ENCODE measurements around the gene GIMAP7. TPM values are rescaled to one million over a fixed set of nuclear protein-coding genes. Genes with fewer than 3 reads are reported as not detected.

The GIMAP7 gene
- total RNA-seq, 3 donors from 2014 or later (not counting 1 experiment from before 2014, with no cell fraction given): 66.3 to 100 (median 67.6) TPM

GRCh38 chr7:150556521-150557138, 42.0 kb downstream of the GIMAP7 start:
- WGBS (ENCODE audit: insufficient coverage): 13% methylated on average over 3 of the region's 4 CpGs
- peak overlapping the region; percentile 89 to 95 for H3K27ac Mint-ChIP-seq
- TF ChIP-seq CTCF (IDR thresholded peaks at IDR 0.05): no peak
- H3K4me3 Mint-ChIP-seq: peak overlapping the region; percentile 85
- Histone ChIP-seq H3K27ac (ENCODE audit: low read length) (peak overlapping the region; percentile 89), H3K9me3 (ENCODE audit: control insufficient read depth, insufficient read depth, low read length) (peaks cover 26% of the 10 kb centered on the region), H3K27me3 (ENCODE audit: control insufficient read depth, insufficient read depth, low read length) (no peaks in the 10 kb centered on the region), H3K4me1 (ENCODE audit: control insufficient read depth, insufficient read depth, low read length) (peaks cover 12% of the 10 kb centered on the region), H3K4me3 (ENCODE audit: low read length) (no peak overlapping the region), H3K36me3 (ENCODE audit: control insufficient read depth, insufficient read depth, low read length) (no peaks in the 10 kb centered on the region)
- peak; percentile 97 to 99 (median 98) for ATAC-seq
- intact Hi-C loops (cut with micrococcal nuclease): loop anchor here (1.0 kb wide), 2 partner anchors 8 to 75 kb away; no protein-coding TSS in a partner anchor
- H3K36me3 Mint-ChIP-seq: peaks cover 44% of the 10 kb centered on the region
- DNase-seq: peak in 1 of 2 donors; percentile 79
- peaks cover 6 to 20% of the 10 kb centered on the region in 2 donors for H3K9me3 Mint-ChIP-seq
- peaks cover 50 to 63% of the 10 kb centered on the region in 2 donors for H3K4me1 Mint-ChIP-seq
- no peaks in the 10 kb centered on the region for H3K27me3 Mint-ChIP-seq (ENCODE audit: low read depth in 2 of 2)

GRCh38 chr7:150560486-150560885, 45.8 kb downstream of the GIMAP7 start:
- Histone ChIP-seq H3K4me3 (ENCODE audit: low read length) (no peak overlapping the region), H3K27ac (ENCODE audit: low read length) (no peak overlapping the region), H3K4me1 (ENCODE audit: control insufficient read depth, insufficient read depth, low read length) (peaks cover 21% of the 10 kb centered on the region), H3K9me3 (ENCODE audit: control insufficient read depth, insufficient read depth, low read length) (peaks cover 33% of the 10 kb centered on the region), H3K36me3 (ENCODE audit: control insufficient read depth, insufficient read depth, low read length) (no peaks in the 10 kb centered on the region), H3K27me3 (ENCODE audit: control insufficient read depth, insufficient read depth, low read length) (no peaks in the 10 kb centered on the region)
- WGBS (ENCODE audit: insufficient coverage): no CpG with 5 or more reads among the region's 1 CpG
- H3K27me3 Mint-ChIP-seq (ENCODE audit: low read depth in 2 of 2): no peaks in the 10 kb centered on the region
- ATAC-seq: no peak
- TF ChIP-seq CTCF (IDR thresholded peaks at IDR 0.05): no peak
- no peak for DNase-seq
- peak overlapping the region; percentile 25 for H3K4me3 Mint-ChIP-seq
- H3K36me3 Mint-ChIP-seq: peaks cover 20% of the 10 kb centered on the region
- intact Hi-C loops (cut with micrococcal nuclease): no loop called here
- peaks cover 33 to 47% of the 10 kb centered on the region in 2 donors for H3K4me1 Mint-ChIP-seq
- H3K27ac Mint-ChIP-seq: peak overlapping the region in 1 of 2 donors; percentile 41
- peaks cover 0 to 8% of the 10 kb centered on the region in 2 donors for H3K9me3 Mint-ChIP-seq

- peaks cover 19% of the 10 kb centered on the region for H3K36me3 Mint-ChIP-seq
- no peaks in the 10 kb centered on the region for H3K27me3 ChIP-seq (ENCODE audit: control insufficient read depth, insufficient read depth, low read length)
- H3K9me3 Mint-ChIP-seq: peaks cover 2 to 12% of the 10 kb centered on the region in 2 donors
- H3K27me3 Mint-ChIP-seq (ENCODE audit: low read depth in 2 of 2): no peaks in the 10 kb centered on the region
- intact Hi-C loops (cut with micrococcal nuclease): no loop called here
- peaks cover 21% of the 10 kb centered on the region for H3K4me1 ChIP-seq (ENCODE audit: control insufficient read depth, insufficient read depth, low read length)
- H3K9me3 ChIP-seq (ENCODE audit: control insufficient read depth, insufficient read depth, low read length): peaks cover 31% of the 10 kb centered on the region
- peak overlapping the region; percentile 78 to 92 for H3K27ac Mint-ChIP-seq
- DNase-seq: no peak
- TF ChIP-seq CTCF (IDR thresholded peaks at IDR 0.05): no peak
- no peaks in the 10 kb centered on the region for H3K36me3 ChIP-seq (ENCODE audit: control insufficient read depth, insufficient read depth, low read length)
- H3K4me3 Mint-ChIP-seq: peak overlapping the region; percentile 31
- no peak for ATAC-seq
- peak overlapping the region; percentile 67 for H3K27ac ChIP-seq (ENCODE audit: low read length)
- peaks cover 39 to 55% of the 10 kb centered on the region in 2 donors for H3K4me1 Mint-ChIP-seq
- no peak overlapping the region for H3K4me3 ChIP-seq (ENCODE audit: low read length)
- no CpG with 5 or more reads among the region's 2 CpGs for WGBS (ENCODE audit: insufficient coverage)
Measured at GRCh38 chr7:150562919-150563318, 48.2 kb downstream of the GIMAP7 start.
